ENCODE measurements around the gene WDR27.
"Not testable (repeated sequence)": the region's sequence is repeated elsewhere in the genome, so short reads cannot be mapped to it uniquely, and the experiment has no call there.

The WDR27 gene

DNA sequence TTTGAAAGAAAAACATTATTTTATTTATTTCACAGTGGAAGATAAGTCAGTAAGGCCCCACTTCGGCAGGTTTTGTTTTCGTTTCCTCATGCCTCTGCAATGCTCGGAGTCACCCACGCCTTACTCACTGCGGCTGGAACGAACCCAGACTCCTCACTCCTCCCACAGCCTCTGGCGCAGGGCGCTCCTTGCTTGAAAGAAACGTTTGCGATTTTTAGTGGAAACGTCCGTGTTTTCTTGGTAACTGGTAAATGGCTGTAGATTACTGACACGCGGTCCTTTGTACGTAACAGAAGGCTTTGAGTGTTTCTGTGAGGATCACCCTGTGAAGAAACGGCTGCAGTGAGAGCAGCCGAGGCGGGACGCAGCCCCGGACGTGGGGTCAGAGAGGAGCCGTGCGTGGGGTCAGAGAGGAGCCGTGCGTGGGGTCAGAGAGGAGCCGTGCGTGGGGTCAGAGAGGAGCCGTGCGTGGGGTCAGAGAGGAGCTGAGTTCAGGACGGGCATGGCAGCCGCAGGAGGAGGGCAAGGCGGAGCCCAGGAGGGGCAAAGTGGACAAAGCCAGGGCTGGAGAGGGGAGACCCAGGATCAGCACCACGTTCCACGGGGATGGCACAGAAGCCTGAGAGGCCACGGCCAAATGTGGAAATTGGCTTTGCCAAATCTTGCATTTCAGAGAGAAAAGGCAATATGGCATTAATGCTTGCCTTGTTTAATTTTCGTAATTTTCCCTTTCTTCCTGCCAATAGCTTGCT lies 249.5 kb downstream of the WDR27 start:
- no peak for ATAC-seq (replicated peaks; ENCODE audit: extremely low read depth, poor library complexity, severe bottlenecking)

DNA sequence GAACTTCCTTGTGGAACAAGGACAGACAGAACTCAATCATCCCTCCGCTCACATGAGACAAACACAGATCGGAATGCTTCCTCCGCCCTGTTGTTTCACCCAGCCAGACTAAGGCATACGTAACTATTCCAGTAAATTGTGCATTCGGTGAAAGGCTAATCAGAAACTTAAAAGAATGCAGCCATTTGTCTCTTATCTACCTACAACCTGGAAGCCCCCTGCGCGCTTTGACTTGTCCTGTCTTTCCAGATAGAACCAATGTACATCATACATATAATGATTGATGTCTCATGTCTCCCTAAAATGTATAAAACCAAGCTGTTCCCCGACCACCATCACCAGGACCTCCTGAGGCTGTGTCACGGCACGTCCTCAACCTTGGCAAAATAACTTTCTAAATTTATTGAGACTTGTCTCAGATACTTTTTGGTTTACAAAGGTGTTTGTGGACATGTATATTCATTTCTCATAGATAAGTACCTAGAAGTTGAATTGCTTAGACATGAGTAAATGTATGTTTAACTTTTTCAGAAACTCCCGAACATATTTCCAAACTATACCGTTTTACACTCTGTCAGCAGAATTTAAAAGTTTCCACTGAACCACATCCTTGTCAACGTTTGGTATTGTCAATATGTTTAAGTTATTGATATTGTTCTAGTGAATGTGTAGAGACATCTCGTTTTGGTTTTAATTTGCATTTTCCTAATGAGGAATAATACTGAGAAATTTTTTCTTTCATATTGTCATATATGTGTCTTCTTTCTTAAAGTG lies 250.6 kb downstream of the WDR27 start:
- H3K9me3 Mint-ChIP-seq = no peaks in the 10 kb centered on the region
- H3K4me1 Mint-ChIP-seq = no peaks in the 10 kb centered on the region
- H3K4me3 Mint-ChIP-seq = no peak overlapping the region
- H3K27ac Mint-ChIP-seq (ENCODE audit: low read depth) = no peak overlapping the region
- peaks cover 15% of the 10 kb centered on the region for H3K27me3 Mint-ChIP-seq
- H3K36me3 Mint-ChIP-seq (ENCODE audit: insufficient read depth) = no peaks in the 10 kb centered on the region
- no peak for ATAC-seq (replicated peaks; ENCODE audit: extremely low read depth, poor library complexity, severe bottlenecking)
- DNase-seq (ENCODE audit: low spot score in 2 of 2) = no peak

More for the DNA sequence above, 249.5 kb downstream of the WDR27 start:
- H3K4me1 Mint-ChIP-seq = no peaks in the 10 kb centered on the region
- no peak for DNase-seq (ENCODE audit: low spot score in 2 of 2)
- no peaks in the 10 kb centered on the region for H3K36me3 Mint-ChIP-seq (ENCODE audit: insufficient read depth)
- no peaks in the 10 kb centered on the region for H3K9me3 Mint-ChIP-seq
- H3K4me3 Mint-ChIP-seq = no peak overlapping the region
- peaks cover 15% of the 10 kb centered on the region for H3K27me3 Mint-ChIP-seq
- no peak overlapping the region for H3K27ac Mint-ChIP-seq (ENCODE audit: low read depth)

DNA sequence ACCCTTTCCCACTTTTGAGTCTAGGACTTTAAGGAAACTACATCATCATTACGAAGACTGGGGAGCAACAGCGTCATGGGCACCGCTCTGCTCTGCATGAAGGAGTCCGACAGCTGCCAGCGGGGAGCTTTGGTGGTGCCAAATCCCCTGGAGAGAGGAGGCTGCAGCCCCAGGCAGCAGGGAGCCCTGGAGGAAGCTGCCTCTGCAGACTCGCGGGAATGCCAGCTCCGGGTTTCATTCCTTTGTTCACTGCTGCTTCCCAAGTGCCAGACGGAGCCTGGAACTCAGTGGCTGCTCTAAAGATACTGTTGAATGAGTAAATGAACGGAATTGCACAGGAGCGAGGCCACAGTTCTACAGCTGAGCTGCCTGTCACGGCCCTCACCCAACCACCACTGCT lies 251.7 kb downstream of the WDR27 start:
- peaks cover 17% of the 10 kb centered on the region for H3K27me3 Mint-ChIP-seq
- no peaks in the 10 kb centered on the region for H3K4me1 Mint-ChIP-seq
- no peak overlapping the region for H3K4me3 Mint-ChIP-seq
- ATAC-seq (replicated peaks; ENCODE audit: extremely low read depth, poor library complexity, severe bottlenecking) = no peak
- H3K27ac Mint-ChIP-seq (ENCODE audit: low read depth) = no peak overlapping the region
- H3K9me3 Mint-ChIP-seq = no peaks in the 10 kb centered on the region
- DNase-seq (ENCODE audit: low spot score in 2 of 2) = no peak
- no peaks in the 10 kb centered on the region for H3K36me3 Mint-ChIP-seq (ENCODE audit: insufficient read depth)

DNA sequence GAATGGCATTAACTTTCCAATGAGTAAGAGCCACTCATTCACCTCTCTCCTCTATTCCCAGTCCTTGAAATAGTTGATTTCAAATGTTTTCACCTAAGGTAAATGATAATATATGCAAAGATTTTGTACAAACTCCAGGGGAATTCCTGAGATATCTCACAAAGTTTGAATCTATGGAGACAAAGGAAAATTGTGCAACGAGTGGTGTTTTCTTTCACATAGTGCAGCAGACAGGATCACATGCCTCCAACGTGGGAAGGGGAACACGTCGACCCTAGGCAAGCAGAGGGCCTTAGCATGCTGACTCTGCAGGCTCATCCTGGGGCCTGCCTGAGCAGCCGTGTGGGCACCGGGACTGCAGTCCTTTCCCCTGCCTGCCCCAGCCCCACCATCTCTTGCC lies 252.6 kb downstream of the WDR27 start:
- no peaks in the 10 kb centered on the region for H3K4me1 Mint-ChIP-seq
- H3K4me3 Mint-ChIP-seq = no peak overlapping the region
- no peak overlapping the region for H3K27ac Mint-ChIP-seq (ENCODE audit: low read depth)
- no peak for DNase-seq (ENCODE audit: low spot score in 2 of 2)
- H3K27me3 Mint-ChIP-seq = peaks cover 26% of the 10 kb centered on the region
- no peaks in the 10 kb centered on the region for H3K36me3 Mint-ChIP-seq (ENCODE audit: insufficient read depth)
- no peaks in the 10 kb centered on the region for H3K9me3 Mint-ChIP-seq
- no peak for ATAC-seq (replicated peaks; ENCODE audit: extremely low read depth, poor library complexity, severe bottlenecking)

DNA sequence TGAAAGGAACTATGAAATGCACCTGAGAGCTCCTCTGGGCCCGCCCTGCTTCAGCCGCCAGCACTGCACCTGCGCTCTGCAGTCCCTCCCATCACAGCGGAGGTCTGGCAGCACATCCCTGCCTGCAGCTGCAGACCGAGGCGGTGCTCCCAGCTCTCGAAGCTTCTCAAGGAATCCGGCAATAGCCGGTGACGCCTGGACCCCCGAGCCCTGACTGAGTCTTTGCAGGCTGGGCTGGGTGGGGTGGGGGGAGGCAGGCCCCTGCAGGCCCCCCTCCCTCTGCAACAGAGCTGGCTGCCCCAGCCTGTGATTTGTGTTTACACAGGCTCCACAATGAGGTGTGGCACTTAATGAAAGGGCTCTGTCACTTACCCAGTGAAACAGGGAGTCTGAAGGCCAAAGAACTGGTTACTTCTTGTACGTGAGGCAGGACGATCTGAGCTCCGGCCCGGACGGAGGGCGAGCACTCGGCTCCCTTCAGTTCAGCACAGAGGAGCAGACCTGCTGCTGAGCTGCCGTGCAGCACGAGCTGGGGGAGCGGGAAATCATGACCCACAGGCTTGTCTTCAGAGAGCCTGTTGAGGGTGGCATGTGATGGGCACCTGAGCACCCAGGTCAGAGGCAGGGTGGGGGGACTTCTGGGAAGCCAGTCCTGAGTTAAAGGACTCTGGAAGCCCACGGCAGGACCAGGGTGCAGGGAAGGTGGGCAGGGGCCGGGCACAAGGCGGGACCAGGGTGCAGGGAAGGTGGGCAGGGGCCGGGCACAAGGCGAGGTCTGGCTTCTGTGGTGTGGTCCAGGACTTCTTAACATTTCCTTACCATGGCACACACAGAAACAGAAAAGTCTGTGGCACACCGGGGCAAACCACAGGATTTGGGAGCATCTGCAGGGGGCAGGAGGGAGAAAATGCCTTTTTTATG lies 255.9 kb downstream of the WDR27 start:
- no peak for ATAC-seq (replicated peaks; ENCODE audit: extremely low read depth, poor library complexity, severe bottlenecking)
- no peaks in the 10 kb centered on the region for H3K4me1 Mint-ChIP-seq
- DNase-seq (ENCODE audit: low spot score in 2 of 2) = no peak
- H3K36me3 Mint-ChIP-seq (ENCODE audit: insufficient read depth) = no peaks in the 10 kb centered on the region
- H3K4me3 Mint-ChIP-seq = no peak overlapping the region
- no peaks in the 10 kb centered on the region for H3K9me3 Mint-ChIP-seq
- H3K27ac Mint-ChIP-seq (ENCODE audit: low read depth) = no peak overlapping the region
- H3K27me3 Mint-ChIP-seq = peaks cover 54% of the 10 kb centered on the region

DNA sequence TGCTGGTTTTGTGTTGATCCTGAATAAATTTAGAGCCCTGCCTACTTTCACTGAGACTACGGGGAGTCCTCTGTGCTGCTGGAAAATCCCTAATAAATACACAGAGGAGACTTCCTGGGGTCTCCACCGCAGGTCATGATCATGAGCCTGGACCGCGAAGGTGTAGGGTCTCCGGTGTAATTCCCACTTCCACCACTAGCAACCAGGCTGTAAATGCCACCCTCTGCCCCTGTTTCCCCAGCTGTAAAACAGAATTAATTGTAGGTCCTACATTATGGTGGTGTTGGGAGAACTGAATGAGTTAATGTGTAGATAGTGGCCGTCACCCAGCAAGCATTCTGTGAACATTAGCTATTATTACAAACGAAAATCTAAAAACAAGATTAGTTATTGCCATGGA lies 256.6 kb downstream of the WDR27 start:
- Mint-ChIP-seq H3K9me3 (no peaks in the 10 kb centered on the region), H3K27ac (ENCODE audit: low read depth) (no peak overlapping the region), H3K36me3 (ENCODE audit: insufficient read depth) (no peaks in the 10 kb centered on the region), H3K4me1 (no peaks in the 10 kb centered on the region), H3K4me3 (no peak overlapping the region), H3K27me3 (peaks cover 50% of the 10 kb centered on the region)
- no peak for DNase-seq (ENCODE audit: low spot score in 2 of 2)
- ATAC-seq (replicated peaks; ENCODE audit: extremely low read depth, poor library complexity, severe bottlenecking) = no peak

DNA sequence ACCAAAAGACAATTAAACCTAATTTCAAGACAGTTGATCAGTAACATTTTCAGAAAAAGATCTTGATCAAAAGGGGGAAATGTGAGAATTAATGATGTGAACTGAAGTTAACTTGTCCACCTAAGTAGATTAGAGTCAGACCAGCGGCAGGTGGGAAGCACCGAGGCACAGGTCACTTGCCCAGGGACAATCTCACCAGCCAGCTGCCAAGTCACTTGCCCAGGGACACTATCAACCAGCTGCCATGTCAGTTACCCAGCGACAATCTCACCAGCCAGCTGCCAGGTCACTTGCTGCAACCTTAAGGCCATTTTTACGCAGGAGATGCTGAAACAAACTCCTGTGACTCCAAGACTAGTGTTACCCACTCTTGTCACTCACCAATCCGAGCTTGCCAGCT lies 260.5 kb downstream of the WDR27 start:
- Mint-ChIP-seq H3K36me3 (ENCODE audit: insufficient read depth) (no peaks in the 10 kb centered on the region), H3K4me1 (no peaks in the 10 kb centered on the region), H3K9me3 (no peaks in the 10 kb centered on the region), H3K27ac (ENCODE audit: low read depth) (no peak overlapping the region), H3K4me3 (no peak overlapping the region), H3K27me3 (peaks cover 47% of the 10 kb centered on the region)
- ATAC-seq (replicated peaks; ENCODE audit: extremely low read depth, poor library complexity, severe bottlenecking) (no peak), DNase-seq (ENCODE audit: low spot score in 2 of 2) (no peak)

DNA sequence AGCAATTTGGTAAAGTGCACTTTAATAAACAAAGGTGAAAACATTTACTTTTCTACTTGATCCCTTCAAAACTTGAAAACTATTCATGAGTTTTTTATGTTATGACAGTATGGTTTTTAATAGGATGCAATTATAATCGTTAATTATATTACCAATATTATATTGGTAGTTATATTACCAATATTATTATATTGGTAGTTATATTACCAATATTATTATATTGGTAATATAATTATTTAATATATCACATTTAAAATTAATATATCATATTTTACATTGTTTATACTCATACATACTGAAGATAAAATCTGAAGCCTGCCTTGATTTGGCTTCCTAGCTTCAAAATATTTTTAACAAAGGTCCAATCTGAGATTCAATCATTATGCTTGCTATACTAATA lies 262.1 kb downstream of the WDR27 start:
- Mint-ChIP-seq H3K4me3 (no peak overlapping the region), H3K4me1 (no peaks in the 10 kb centered on the region)
- ATAC-seq (replicated peaks; ENCODE audit: extremely low read depth, poor library complexity, severe bottlenecking) = no peak

DNA sequence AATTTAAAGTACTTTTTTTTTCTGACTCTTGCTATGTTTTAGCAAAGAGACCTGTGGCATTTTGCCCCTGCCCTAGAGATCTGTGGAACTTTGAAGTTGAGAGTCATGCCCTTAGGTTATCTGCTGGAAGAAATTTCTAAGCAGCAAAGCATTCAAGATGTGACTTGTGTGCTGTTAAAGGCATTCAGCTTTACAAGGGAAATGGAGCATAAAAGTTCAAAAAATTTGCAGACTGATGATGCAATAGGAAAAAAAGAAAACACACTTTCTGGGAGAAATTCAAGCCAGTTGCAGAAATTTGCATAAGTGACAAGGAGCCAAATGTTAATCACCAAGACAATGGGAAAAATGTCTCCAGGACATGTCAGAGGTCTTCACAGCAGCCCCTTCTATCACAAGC lies 267.3 kb downstream of the WDR27 start:
- Mint-ChIP-seq H3K9me3 (peaks cover 22% of the 10 kb centered on the region), H3K27me3 (peaks cover 18% of the 10 kb centered on the region)
- not testable (repeated sequence) for H3K36me3 Mint-ChIP-seq (ENCODE audit: insufficient read depth); H3K27ac Mint-ChIP-seq (ENCODE audit: low read depth); DNase-seq (ENCODE audit: low spot score in 2 of 2); ATAC-seq (replicated peaks; ENCODE audit: extremely low read depth, poor library complexity, severe bottlenecking); H3K4me3 Mint-ChIP-seq; H3K4me1 Mint-ChIP-seq

More for the DNA sequence above, 262.1 kb downstream of the WDR27 start:
- DNase-seq (ENCODE audit: low spot score in 2 of 2) = no peak
- H3K27ac Mint-ChIP-seq (ENCODE audit: low read depth) = no peak overlapping the region
- H3K9me3 Mint-ChIP-seq = no peaks in the 10 kb centered on the region
- no peaks in the 10 kb centered on the region for H3K36me3 Mint-ChIP-seq (ENCODE audit: insufficient read depth)
- H3K27me3 Mint-ChIP-seq = peaks cover 50% of the 10 kb centered on the region

DNA sequence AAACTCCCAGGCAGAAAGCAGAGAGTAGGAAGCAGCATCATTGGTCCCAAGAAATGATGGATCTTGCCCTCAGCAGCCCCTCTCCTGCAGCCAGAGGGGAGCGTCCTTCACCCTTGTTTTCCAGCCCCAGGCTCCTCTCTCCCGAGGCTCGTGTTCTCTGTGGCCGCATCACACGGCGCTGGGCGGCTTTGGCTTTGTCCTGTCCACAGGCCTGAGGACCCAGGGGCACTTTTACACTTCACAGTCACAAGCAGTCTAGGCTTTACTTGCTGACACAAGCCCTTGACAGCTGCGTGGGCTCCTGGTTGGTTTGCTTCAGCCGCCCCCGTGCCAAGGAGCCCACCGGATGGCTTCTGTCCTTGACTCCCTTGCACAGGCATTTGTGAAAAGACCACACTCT lies 272.8 kb downstream of the WDR27 start:
- Mint-ChIP-seq H3K9me3 (peaks cover 22% of the 10 kb centered on the region), H3K27me3 (peaks cover 11% of the 10 kb centered on the region), H3K4me1 (no peaks in the 10 kb centered on the region), H3K4me3 (no peak overlapping the region), H3K27ac (ENCODE audit: low read depth) (no peak overlapping the region), H3K36me3 (ENCODE audit: insufficient read depth) (no peaks in the 10 kb centered on the region)
- DNase-seq (ENCODE audit: low spot score in 2 of 2) (no peak), ATAC-seq (replicated peaks; ENCODE audit: extremely low read depth, poor library complexity, severe bottlenecking) (no peak)

DNA sequence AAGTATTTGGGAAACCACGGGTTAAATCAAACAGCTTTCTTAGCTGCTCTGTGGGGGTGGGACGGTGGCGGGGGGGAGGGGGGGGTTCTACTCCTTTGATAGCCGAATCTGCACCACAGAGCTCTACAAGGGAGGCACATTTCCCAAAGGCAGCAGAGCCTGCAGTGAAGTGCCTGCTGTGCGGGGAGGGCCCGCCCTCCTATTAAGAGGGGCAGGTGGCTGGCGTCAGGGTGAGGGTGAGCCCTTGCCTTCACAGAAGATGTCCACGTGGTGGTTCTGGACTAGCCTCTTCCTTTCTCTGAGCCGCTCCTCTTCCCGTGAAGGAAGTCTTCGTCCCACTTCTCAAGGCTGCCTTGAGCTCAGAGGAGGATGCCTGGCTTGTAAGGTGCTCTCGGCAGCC lies 273.3 kb downstream of the WDR27 start:
- no peak overlapping the region for H3K27ac Mint-ChIP-seq (ENCODE audit: low read depth)
- no peaks in the 10 kb centered on the region for H3K36me3 Mint-ChIP-seq (ENCODE audit: insufficient read depth)
- H3K27me3 Mint-ChIP-seq = peaks cover 11% of the 10 kb centered on the region
- no peak for ATAC-seq (replicated peaks; ENCODE audit: extremely low read depth, poor library complexity, severe bottlenecking)
- peaks cover 22% of the 10 kb centered on the region for H3K9me3 Mint-ChIP-seq
- no peak for DNase-seq (ENCODE audit: low spot score in 2 of 2)
- no peak overlapping the region for H3K4me3 Mint-ChIP-seq
- no peaks in the 10 kb centered on the region for H3K4me1 Mint-ChIP-seq

DNA sequence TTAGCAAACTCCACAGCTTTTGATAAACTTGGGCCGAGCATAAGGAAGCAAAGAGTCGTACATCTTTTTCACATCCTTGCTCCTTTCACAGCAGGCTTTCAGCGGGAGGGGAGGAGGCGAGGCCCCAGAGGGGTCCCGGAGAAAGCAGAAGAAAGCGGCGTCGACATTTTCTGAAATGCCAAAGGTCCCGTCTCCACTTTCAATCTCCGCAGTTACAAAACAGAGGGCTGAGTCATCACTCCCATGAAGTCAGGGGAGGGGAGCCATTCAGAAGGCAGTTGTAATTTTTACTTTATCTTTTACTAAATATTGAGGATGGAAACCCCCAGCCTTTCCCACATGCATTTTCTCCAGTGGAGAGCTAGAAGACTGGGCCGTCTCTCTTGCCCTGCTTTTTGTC lies 274.0 kb downstream of the WDR27 start:
- no peak for ATAC-seq (replicated peaks; ENCODE audit: extremely low read depth, poor library complexity, severe bottlenecking)
- DNase-seq (ENCODE audit: low spot score in 2 of 2) = no peak
- no peaks in the 10 kb centered on the region for H3K4me1 Mint-ChIP-seq
- H3K27ac Mint-ChIP-seq (ENCODE audit: low read depth) = no peak overlapping the region
- H3K9me3 Mint-ChIP-seq = peaks cover 22% of the 10 kb centered on the region
- H3K4me3 Mint-ChIP-seq = no peak overlapping the region
- peaks cover 11% of the 10 kb centered on the region for H3K27me3 Mint-ChIP-seq
- H3K36me3 Mint-ChIP-seq (ENCODE audit: insufficient read depth) = no peaks in the 10 kb centered on the region

Data from central memory CD8-positive, alpha-beta T cell (primary cell).